D721Med (cell line): ENCODE results near the gene PRRG2.

ENCODE experiments used
- DNase-seq: peaks from one replicate; pipeline ENCODE4 v3.0.0; 2011; ENCODE audit warnings: low spot score; ENCODE audit not compliant: insufficient read length
- FAIRE-seq: peaks from 2 replicates; lab custom pipeline; 2011; peaks lifted over from hg19 to GRCh38; lab: Jason Lieb, UNC
- CTCF ChIP-seq: IDR thresholded peaks from 2 replicates; pipeline ENCODE4 v1.5.1; 2012; ENCODE audit warnings: mild to moderate bottlenecking, control low read depth; ENCODE audit not compliant: insufficient read depth; ENCODE audit errors: missing control alignments

PRRG2 gene

GRCh38 chr19:49567861-49568441, 13.2 kb upstream of the PRRG2 start:
- FAIRE-seq (no peak), DNase-seq (no peak)
- no peak for TF ChIP-seq CTCF

- FAIRE-seq = no peak
Observed at GRCh38 chr19:49570138-49570856, 10.8 kb upstream of the PRRG2 start.

DNA sequence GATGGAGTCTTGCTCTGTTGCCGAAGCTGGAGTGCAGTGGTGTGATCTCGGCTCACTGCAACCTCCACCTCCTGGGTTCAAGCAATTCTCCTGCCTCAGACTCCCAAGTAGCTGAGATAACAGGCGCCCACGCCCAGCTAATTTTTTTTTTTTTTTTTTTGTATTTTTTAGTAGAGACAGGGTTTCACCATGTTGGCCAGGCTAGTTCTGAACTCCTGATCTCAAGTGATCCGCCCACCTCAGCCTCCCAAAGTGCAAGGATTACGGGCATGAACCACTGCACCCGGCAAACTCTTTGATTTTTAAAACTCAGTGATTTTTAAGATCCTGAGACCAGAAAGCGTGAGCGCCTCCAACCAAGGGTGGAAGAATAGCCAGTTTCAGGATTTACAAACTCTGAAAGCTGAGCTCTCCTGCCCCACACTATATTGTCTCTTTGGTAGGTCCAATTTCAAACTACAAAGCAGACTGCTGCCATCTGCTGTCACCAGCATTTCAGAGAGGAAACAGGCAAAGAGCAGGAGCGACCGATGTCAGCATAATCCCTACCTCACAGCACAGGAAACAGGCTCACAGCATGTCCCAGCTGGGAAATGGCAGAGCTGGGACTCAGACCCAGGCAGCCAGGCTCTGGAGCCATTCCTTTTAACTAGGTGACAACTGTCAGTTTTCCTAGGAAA, 10.0 kb upstream of the PRRG2 start:
- no peak for DNase-seq
- FAIRE-seq = no peak
- TF ChIP-seq CTCF = peak; percentile 51

More at GRCh38 chr19:49570138-49570856, 10.8 kb upstream of the PRRG2 start:
- peak; percentile 96 for TF ChIP-seq CTCF
- peak; percentile 77 for DNase-seq

GRCh38 chr19:49573009-49573408, 8.1 kb upstream of the PRRG2 start:
- TF ChIP-seq CTCF = no peak
- FAIRE-seq = no peak
- DNase-seq = no peak

- TF ChIP-seq CTCF = no peak
- FAIRE-seq = no peak
Observed at GRCh38 chr19:49573425-49573824, 7.7 kb upstream of the PRRG2 start.

GRCh38 chr19:49574206-49574755, 6.8 kb upstream of the PRRG2 start:
- no peak for TF ChIP-seq CTCF
- FAIRE-seq = no peak
- no peak for DNase-seq

More at GRCh38 chr19:49573425-49573824, 7.7 kb upstream of the PRRG2 start:
- no peak for DNase-seq
